ENCODE data around the gene DHRS2. TPM values are rescaled to one million over a fixed set of nuclear protein-coding genes. Genes with fewer than 3 reads are reported as not detected.

Gene DHRS2
- total and polyA plus RNA-seq, 2 experiments from 2014 or later: not detected

DNA sequence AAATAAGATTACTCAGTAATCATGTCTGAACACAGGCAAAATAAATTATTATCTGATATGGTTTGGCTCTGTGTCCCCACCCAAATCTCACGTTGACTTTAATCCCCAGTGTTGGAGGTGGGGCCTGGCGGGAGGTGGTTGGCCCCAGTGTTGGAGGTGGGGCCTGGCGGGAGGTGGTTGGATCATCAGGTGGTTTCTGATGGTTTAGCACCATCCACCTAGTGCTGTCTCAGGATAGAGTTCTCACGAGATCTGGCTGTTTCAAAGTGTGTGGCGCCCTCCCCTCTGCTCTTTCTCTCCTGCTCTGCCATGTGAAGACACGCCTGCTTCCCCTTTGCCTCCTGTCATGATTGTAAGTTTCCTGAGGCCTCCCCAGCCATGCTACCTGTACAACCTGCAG is 18.1 kb downstream of the DHRS2 start:
- H3K36me3 ChIP-seq (ENCODE audit: low read depth): no peaks in the 10 kb centered on the region
- no peak overlapping the region for H3K9ac ChIP-seq
- H3K4me3 ChIP-seq: no peak overlapping the region
- H3K79me2 ChIP-seq (ENCODE audit: insufficient read depth): no peaks in the 10 kb centered on the region
- no peaks in the 10 kb centered on the region for H3K9me2 ChIP-seq (ENCODE audit: insufficient read depth)
- H3K4me2 ChIP-seq (ENCODE audit: unreplicated experiment): no peak overlapping the region
- H4K20me1 ChIP-seq (ENCODE audit: insufficient read depth): no peaks in the 10 kb centered on the region
- no peaks in the 10 kb centered on the region for H3F3A ChIP-seq (ENCODE audit: insufficient read depth)
- no peak for TF ChIP-seq EZH2phosphoT487 (IDR thresholded peaks at IDR 0.05; ENCODE audit: insufficient read depth, low read depth)
- H2AFZ ChIP-seq: no peak overlapping the region
- WGBS, 2 experiments (ENCODE audit: low coverage in 1 of 2, low lambda C conversion rate in 2 of 2, missing lambda C conversion rate in 2 of 2): 43 to 44% methylated on average over 6 of the region's 6 CpGs
- in situ Hi-C loops (cut with MboI): no loop called here
- peaks cover 3% of the 10 kb centered on the region; the same call in 1 of the 2 replicates for H3K27me3 ChIP-seq (replicated peaks; ENCODE audit: insufficient read depth)
- H3K27ac ChIP-seq: no peak overlapping the region
- no peaks in the 10 kb centered on the region for H3K4me1 ChIP-seq (ENCODE audit: insufficient read depth)
- H3K9me3 ChIP-seq (ENCODE audit: low read depth): no peaks in the 10 kb centered on the region
- DNase-seq: no peak

DNA sequence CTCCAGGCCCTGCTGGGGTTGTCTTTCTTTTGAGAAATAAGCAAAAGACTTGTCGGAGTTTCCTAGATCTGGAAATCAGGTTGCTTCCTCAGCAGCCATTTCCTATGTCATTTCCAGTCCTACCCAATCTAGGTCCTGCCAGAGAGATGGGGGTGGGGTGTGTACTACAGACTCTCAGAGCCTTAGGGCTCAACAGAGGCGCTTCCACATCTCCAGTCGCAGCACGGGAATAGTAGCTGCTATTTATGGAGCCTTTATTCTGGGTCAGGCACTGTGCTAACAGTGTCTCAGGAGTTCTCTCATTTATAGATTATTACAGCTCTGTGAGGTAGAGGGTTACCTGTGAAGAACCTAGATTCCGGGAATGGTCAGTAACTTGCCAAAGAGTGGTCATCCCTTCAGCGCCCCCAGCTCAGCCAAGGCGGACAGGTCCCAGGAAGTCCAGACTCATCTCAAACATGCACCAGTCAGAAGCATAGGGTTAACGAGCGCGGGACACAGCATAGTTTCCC is 21.9 kb downstream of the DHRS2 start:
- no peak for DNase-seq
- in situ Hi-C loops (cut with MboI): no loop called here
- H3F3A ChIP-seq (ENCODE audit: insufficient read depth): no peaks in the 10 kb centered on the region
- no peaks in the 10 kb centered on the region for H3K36me3 ChIP-seq (ENCODE audit: low read depth)
- no peak overlapping the region for H3K4me3 ChIP-seq
- H3K79me2 ChIP-seq (ENCODE audit: insufficient read depth): no peaks in the 10 kb centered on the region
- TF ChIP-seq EZH2phosphoT487 (IDR thresholded peaks at IDR 0.05; ENCODE audit: insufficient read depth, low read depth) (no peak), EZH2 (IDR thresholded peaks at IDR 0.05; ENCODE audit: insufficient read depth, poor library complexity, severe bottlenecking) (no peak)
- no peaks in the 10 kb centered on the region for H4K20me1 ChIP-seq (ENCODE audit: insufficient read depth)
- WGBS, 2 experiments (ENCODE audit: low coverage in 1 of 2, low lambda C conversion rate in 2 of 2, missing lambda C conversion rate in 2 of 2): 45 to 58% methylated on average over 10 of the region's 10 CpGs
- no peak overlapping the region for H3K9ac ChIP-seq
- no peak overlapping the region for H3K4me2 ChIP-seq (ENCODE audit: unreplicated experiment)
- no peak overlapping the region for H2AFZ ChIP-seq
- H3K9me3 ChIP-seq (ENCODE audit: low read depth): no peaks in the 10 kb centered on the region
- H3K27ac ChIP-seq: no peak overlapping the region
- H3K4me1 ChIP-seq (ENCODE audit: insufficient read depth): no peaks in the 10 kb centered on the region
- peaks cover 12% of the 10 kb centered on the region for H3K27me3 ChIP-seq (replicated peaks; ENCODE audit: insufficient read depth)
- H3K9me2 ChIP-seq (ENCODE audit: insufficient read depth): no peaks in the 10 kb centered on the region

DNA sequence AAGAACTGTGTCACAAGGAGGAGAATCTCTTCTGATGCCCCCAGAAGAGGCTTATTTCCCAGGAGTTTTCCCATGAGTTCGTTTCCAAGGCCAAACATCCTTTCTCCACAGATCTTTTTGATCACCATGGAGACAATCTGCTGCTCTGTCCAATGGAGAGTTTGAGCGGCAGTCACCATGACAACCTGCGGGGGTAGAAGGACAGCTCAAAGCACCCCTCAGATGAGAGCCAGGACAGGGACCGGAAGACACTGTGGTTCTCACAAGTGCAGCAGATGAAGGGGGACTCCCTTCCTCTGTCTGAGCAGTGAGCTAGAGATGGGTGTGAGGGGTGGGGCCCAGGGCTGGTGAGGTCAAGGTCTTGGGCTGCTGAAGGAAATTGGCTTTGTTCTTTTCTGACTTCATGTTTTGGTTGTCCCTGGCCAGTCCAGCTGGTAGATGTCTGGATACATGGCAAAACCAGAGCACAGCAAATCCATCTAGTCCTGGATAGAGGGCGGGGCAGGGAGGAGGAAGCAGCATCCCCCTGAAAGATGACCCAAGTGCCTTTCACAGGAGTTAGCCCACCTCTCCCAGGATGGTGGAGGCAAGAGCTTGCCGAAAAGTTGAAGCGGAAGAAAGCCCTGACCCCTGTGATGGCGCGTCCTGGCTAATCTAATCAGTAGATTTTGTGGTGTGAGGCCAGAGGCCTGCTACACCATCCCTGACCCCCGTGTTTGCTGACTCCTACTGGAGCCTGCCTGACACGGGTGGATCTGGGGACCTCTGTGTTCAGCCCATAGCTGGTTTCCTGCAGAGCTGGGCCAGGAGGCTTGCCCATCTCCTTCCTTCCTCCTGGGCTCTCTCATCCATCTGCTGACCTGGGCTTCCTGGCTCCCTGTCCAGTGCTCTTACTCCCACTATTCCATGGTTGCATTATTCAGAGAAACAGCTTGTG is 24.4 kb downstream of the DHRS2 start:
- H3K9me3 ChIP-seq (ENCODE audit: low read depth): no peaks in the 10 kb centered on the region
- WGBS, 2 experiments (ENCODE audit: low coverage in 1 of 2, low lambda C conversion rate in 2 of 2, missing lambda C conversion rate in 2 of 2): 31 to 35% methylated on average over 11 of the region's 11 CpGs
- in situ Hi-C loops (cut with MboI): no loop called here

DNA sequence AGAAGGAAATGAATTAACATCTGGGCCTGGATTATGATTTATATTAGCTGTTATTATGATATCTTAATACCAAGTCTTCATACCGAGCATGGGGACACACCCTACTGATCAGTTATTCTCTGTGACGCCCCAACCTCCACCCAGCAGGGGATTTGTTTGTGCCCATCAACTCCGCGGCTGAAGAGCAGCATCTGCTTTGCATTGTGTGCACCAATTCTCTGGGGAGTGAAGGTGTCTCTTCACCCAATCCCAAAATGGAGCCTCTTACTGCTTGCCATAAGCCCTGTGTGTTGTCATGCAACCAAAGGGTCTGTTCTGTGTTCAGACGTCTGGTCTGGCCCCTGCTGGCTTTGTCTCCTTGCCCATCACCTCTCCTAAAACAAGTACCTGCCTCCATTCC is 25.4 kb downstream of the DHRS2 start:
- Histone ChIP-seq H3K4me1 (ENCODE audit: insufficient read depth) (no peaks in the 10 kb centered on the region), H3K4me2 (ENCODE audit: unreplicated experiment) (no peak overlapping the region), H2AFZ (no peak overlapping the region), H3K9me3 (ENCODE audit: low read depth) (no peaks in the 10 kb centered on the region), H3K9me2 (ENCODE audit: insufficient read depth) (no peaks in the 10 kb centered on the region), H4K20me1 (ENCODE audit: insufficient read depth) (no peaks in the 10 kb centered on the region), H3K36me3 (ENCODE audit: low read depth) (no peaks in the 10 kb centered on the region), H3K9ac (no peak overlapping the region), H3K4me3 (no peak overlapping the region), H3K27ac (no peak overlapping the region), H3F3A (ENCODE audit: insufficient read depth) (no peaks in the 10 kb centered on the region), H3K27me3 (replicated peaks; ENCODE audit: insufficient read depth) (peaks cover 17% of the 10 kb centered on the region), H3K79me2 (ENCODE audit: insufficient read depth) (no peaks in the 10 kb centered on the region)
- in situ Hi-C loops (cut with MboI): no loop called here
- 31 to 47% methylated on average over 5 of the region's 5 CpGs for WGBS, 2 experiments (ENCODE audit: low coverage in 1 of 2, low lambda C conversion rate in 2 of 2, missing lambda C conversion rate in 2 of 2)
- DNase-seq: no peak
- no peak for TF ChIP-seq EZH2phosphoT487 (IDR thresholded peaks at IDR 0.05; ENCODE audit: insufficient read depth, low read depth)
- TF ChIP-seq EZH2 (IDR thresholded peaks at IDR 0.05; ENCODE audit: insufficient read depth, poor library complexity, severe bottlenecking): no peak

More for the DNA sequence above, 24.4 kb downstream of the DHRS2 start:
- Histone ChIP-seq H4K20me1 (ENCODE audit: insufficient read depth) (no peaks in the 10 kb centered on the region), H3K36me3 (ENCODE audit: low read depth) (no peaks in the 10 kb centered on the region), H3K79me2 (ENCODE audit: insufficient read depth) (no peaks in the 10 kb centered on the region), H3K9me2 (ENCODE audit: insufficient read depth) (no peaks in the 10 kb centered on the region), H3K27ac (no peak overlapping the region), H2AFZ (no peak overlapping the region), H3K4me1 (ENCODE audit: insufficient read depth) (no peaks in the 10 kb centered on the region), H3K4me3 (no peak overlapping the region), H3F3A (ENCODE audit: insufficient read depth) (no peaks in the 10 kb centered on the region), H3K27me3 (replicated peaks; ENCODE audit: insufficient read depth) (peaks cover 17% of the 10 kb centered on the region), H3K9ac (no peak overlapping the region), H3K4me2 (ENCODE audit: unreplicated experiment) (no peak overlapping the region)
- DNase-seq: no peak
- TF ChIP-seq EZH2 (IDR thresholded peaks at IDR 0.05; ENCODE audit: insufficient read depth, poor library complexity, severe bottlenecking) (no peak), EZH2phosphoT487 (IDR thresholded peaks at IDR 0.05; ENCODE audit: insufficient read depth, low read depth) (no peak)

Data from GM23248 (cell line).